Measurements from ENCODE around the gene ATP6V0D1.

The ATP6V0D1 gene

GRCh38 chr16:67395105-67395457 lies 85.9 kb downstream of the ATP6V0D1 start:
- Histone ChIP-seq H3K9ac (ENCODE audit: low read length) (no peak overlapping the region), H2AFZ (ENCODE audit: low read length) (no peak overlapping the region), H3K79me2 (ENCODE audit: insufficient read depth, low read length) (no peaks in the 10 kb centered on the region), H3K27me3 (ENCODE audit: insufficient read depth, low read length) (no peaks in the 10 kb centered on the region), H3K9me2 (ENCODE audit: low read depth, low read length) (no peaks in the 10 kb centered on the region), H3K4me3 (ENCODE audit: low read depth, low read length, poor library complexity, severe bottlenecking) (no peak overlapping the region), H3K9me3 (ENCODE audit: low read length) (no peaks in the 10 kb centered on the region), H3K27ac (ENCODE audit: low read depth, low read length, poor library complexity, severe bottlenecking) (no peak overlapping the region), H3K36me3 (ENCODE audit: insufficient read depth, low read length) (no peaks in the 10 kb centered on the region), H4K20me1 (ENCODE audit: insufficient read depth, low read length) (no peaks in the 10 kb centered on the region), H3F3A (ENCODE audit: insufficient read depth, low read length) (no peaks in the 10 kb centered on the region), H3K4me2 (ENCODE audit: low read length) (no peak overlapping the region), H3K4me1 (ENCODE audit: insufficient read depth, low read length, severe bottlenecking) (no peaks in the 10 kb centered on the region)
- TF ChIP-seq EZH2 (IDR thresholded peaks at IDR 0.05; ENCODE audit: borderline replicate concordance, low read length): no peak
- TF ChIP-seq CTCF (IDR thresholded peaks at IDR 0.05; ENCODE audit: low read length): no peak

- H3K27ac ChIP-seq (ENCODE audit: low read depth, low read length, poor library complexity, severe bottlenecking): no peak overlapping the region
- H3K4me1 ChIP-seq (ENCODE audit: insufficient read depth, low read length, severe bottlenecking): no peaks in the 10 kb centered on the region
- H3K4me3 ChIP-seq (ENCODE audit: low read depth, low read length, poor library complexity, severe bottlenecking): no peak overlapping the region
- H3K9me2 ChIP-seq (ENCODE audit: low read depth, low read length): no peaks in the 10 kb centered on the region
- no peaks in the 10 kb centered on the region for H3K79me2 ChIP-seq (ENCODE audit: insufficient read depth, low read length)
- no peak for TF ChIP-seq EZH2 (IDR thresholded peaks at IDR 0.05; ENCODE audit: borderline replicate concordance, low read length)
- TF ChIP-seq CTCF (IDR thresholded peaks at IDR 0.05; ENCODE audit: low read length): no peak
- no peak overlapping the region for H2AFZ ChIP-seq (ENCODE audit: low read length)
- H3K9me3 ChIP-seq (ENCODE audit: low read length): no peaks in the 10 kb centered on the region
- no peaks in the 10 kb centered on the region for H3K36me3 ChIP-seq (ENCODE audit: insufficient read depth, low read length)
- no peaks in the 10 kb centered on the region for H3F3A ChIP-seq (ENCODE audit: insufficient read depth, low read length)
- no peaks in the 10 kb centered on the region for H3K27me3 ChIP-seq (ENCODE audit: insufficient read depth, low read length)
- no peaks in the 10 kb centered on the region for H4K20me1 ChIP-seq (ENCODE audit: insufficient read depth, low read length)
- H3K9ac ChIP-seq (ENCODE audit: low read length): no peak overlapping the region
- H3K4me2 ChIP-seq (ENCODE audit: low read length): no peak overlapping the region
Measured at GRCh38 chr16:67394155-67395104, 86.5 kb downstream of the ATP6V0D1 start.

- no peak overlapping the region for H3K4me3 ChIP-seq (ENCODE audit: low read depth, low read length, poor library complexity, severe bottlenecking)
- H3K79me2 ChIP-seq (ENCODE audit: insufficient read depth, low read length): no peaks in the 10 kb centered on the region
- TF ChIP-seq EZH2 (IDR thresholded peaks at IDR 0.05; ENCODE audit: borderline replicate concordance, low read length): no peak
- no peak for TF ChIP-seq CTCF (IDR thresholded peaks at IDR 0.05; ENCODE audit: low read length)
- no peak overlapping the region for H3K27ac ChIP-seq (ENCODE audit: low read depth, low read length, poor library complexity, severe bottlenecking)
- H3K4me2 ChIP-seq (ENCODE audit: low read length): no peak overlapping the region
- H3F3A ChIP-seq (ENCODE audit: insufficient read depth, low read length): no peaks in the 10 kb centered on the region
- no peaks in the 10 kb centered on the region for H3K4me1 ChIP-seq (ENCODE audit: insufficient read depth, low read length, severe bottlenecking)
- H3K9me2 ChIP-seq (ENCODE audit: low read depth, low read length): no peaks in the 10 kb centered on the region
- H4K20me1 ChIP-seq (ENCODE audit: insufficient read depth, low read length): no peaks in the 10 kb centered on the region
- H3K9ac ChIP-seq (ENCODE audit: low read length): no peak overlapping the region
- H3K36me3 ChIP-seq (ENCODE audit: insufficient read depth, low read length): no peaks in the 10 kb centered on the region
- no peaks in the 10 kb centered on the region for H3K27me3 ChIP-seq (ENCODE audit: insufficient read depth, low read length)
- H2AFZ ChIP-seq (ENCODE audit: low read length): no peak overlapping the region
- H3K9me3 ChIP-seq (ENCODE audit: low read length): no peaks in the 10 kb centered on the region
Measured at GRCh38 chr16:67393788-67394154, 87.2 kb downstream of the ATP6V0D1 start.
